Epithelial cell of proximal tubule (primary cell): ENCODE results near the gene FYTTD1. TPM values are rescaled to one million over a fixed set of nuclear protein-coding genes. Genes with fewer than 3 reads are reported as not detected.
"Not testable (repeated sequence)": the region's sequence is repeated elsewhere in the genome, so short reads cannot be mapped to it uniquely, and the experiment has no call there.

Source experiments
- DNase-seq: peaks from one replicate; pipeline ENCODE4 v3.0.0-alpha.2; 2011; ENCODE audit warnings: low read depth
- H3K4me3 ChIP-seq: 2 replicates; pipeline ENCODE4 v1.5.1; 2011; ENCODE audit warnings: low read depth, mild to moderate bottlenecking, low read length
- total RNA-seq: library from RNA; depleted of rRNA; stranded (reverse); fragments of >200 nt; gene quantifications from 2 replicates; pipeline ENCODE4 v1.2.3, GENCODE V29; 2015
- TF ChIP-seq, protein P1 (sequence below): conservative IDR thresholded peaks from 2 replicates; pipeline ENCODE4 v1.5.1; 2012; ENCODE audit warnings: low read depth, mild to moderate bottlenecking, low read length

Gene FYTTD1
- total RNA-seq, 1 donor from 2014 or later, result 21.0 TPM

GRCh38 chr3:197713477-197713822 is 36.2 kb upstream of the FYTTD1 start:
- no peak overlapping the region for H3K4me3 ChIP-seq
- TF ChIP-seq, protein P1, sequence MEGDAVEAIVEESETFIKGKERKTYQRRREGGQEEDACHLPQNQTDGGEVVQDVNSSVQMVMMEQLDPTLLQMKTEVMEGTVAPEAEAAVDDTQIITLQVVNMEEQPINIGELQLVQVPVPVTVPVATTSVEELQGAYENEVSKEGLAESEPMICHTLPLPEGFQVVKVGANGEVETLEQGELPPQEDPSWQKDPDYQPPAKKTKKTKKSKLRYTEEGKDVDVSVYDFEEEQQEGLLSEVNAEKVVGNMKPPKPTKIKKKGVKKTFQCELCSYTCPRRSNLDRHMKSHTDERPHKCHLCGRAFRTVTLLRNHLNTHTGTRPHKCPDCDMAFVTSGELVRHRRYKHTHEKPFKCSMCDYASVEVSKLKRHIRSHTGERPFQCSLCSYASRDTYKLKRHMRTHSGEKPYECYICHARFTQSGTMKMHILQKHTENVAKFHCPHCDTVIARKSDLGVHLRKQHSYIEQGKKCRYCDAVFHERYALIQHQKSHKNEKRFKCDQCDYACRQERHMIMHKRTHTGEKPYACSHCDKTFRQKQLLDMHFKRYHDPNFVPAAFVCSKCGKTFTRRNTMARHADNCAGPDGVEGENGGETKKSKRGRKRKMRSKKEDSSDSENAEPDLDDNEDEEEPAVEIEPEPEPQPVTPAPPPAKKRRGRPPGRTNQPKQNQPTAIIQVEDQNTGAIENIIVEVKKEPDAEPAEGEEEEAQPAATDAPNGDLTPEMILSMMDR, result no peak
- DNase-seq, result no peak

DNA sequence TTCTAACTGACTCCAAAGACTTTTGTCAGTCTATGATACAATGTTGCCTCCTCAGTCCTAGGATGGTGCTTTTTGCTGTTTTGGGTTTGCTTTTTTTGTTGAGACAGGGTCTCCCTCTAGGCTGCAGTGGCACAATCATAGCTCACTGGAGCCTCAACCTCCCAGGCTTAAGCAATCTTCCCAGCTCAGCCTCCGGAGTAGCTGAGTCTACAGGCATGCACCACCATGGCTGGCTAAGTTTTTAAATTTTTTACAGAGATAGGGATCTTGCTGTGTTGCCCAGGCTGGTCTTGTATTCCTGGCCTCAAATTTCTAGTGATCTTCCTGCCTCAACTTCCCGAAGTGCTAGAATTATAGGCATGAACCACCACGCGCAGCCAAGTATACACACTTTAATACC is 35.4 kb upstream of the FYTTD1 start:
- H3K4me3 ChIP-seq, result no peak overlapping the region
- no peak for DNase-seq
- TF ChIP-seq, protein P1, result no peak

- TF ChIP-seq, protein P1, result no peak
- peak; percentile 97 for DNase-seq
- H3K4me3 ChIP-seq, result no peak overlapping the region
These were observed 30.8 kb upstream of the FYTTD1 start for GRCh38 chr3:197718891-197719290.

GRCh38 chr3:197720694-197721093 is 29.0 kb upstream of the FYTTD1 start:
- TF ChIP-seq, protein P1, result no peak
- DNase-seq, result no peak
- no peak overlapping the region for H3K4me3 ChIP-seq

DNA sequence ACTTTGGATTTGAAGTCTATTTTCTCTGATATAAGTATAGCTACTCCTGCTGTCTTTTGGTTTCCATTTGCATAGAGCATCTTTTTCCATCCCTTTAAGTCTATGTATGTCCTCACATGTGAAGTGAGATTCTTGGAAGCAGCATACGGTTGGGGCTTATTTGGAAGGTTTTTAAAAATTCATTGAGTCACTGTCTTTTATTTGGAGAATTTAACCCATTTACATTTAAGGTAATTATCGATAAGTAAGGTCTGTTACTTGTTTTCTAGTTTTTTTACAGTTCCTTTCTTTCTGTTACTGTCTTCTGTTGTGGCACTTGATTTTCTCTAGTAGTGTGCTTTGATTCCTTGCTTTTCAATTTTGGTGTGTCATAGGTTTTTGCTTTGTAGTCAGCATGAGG is 26.9 kb upstream of the FYTTD1 start:
- no peak for DNase-seq
- no peak overlapping the region for H3K4me3 ChIP-seq
- TF ChIP-seq, protein P1, result no peak

DNA sequence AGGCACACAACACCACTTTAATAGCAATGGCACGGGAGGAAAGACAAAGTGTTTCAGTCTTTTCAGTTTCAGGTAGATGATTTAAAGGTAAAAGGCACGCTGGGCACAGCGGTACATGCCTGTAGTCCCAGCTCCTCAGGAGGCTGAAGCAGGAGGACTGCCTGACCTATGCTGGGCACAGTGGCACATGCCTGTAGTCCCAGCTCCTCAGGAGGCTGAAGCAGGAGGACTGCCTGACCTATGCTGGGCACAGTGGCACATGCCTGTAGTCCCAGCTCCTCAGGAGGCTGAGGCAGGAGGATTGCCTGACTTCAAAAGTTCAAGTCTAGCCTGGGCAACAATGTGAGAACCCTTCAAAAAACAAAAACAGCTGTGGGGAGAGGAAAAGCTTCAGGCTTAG is 21.8 kb upstream of the FYTTD1 start:
- H3K4me3 ChIP-seq, DNase-seq: not testable (repeated sequence)

GRCh38 chr3:197728487-197728886 is 21.2 kb upstream of the FYTTD1 start:
- TF ChIP-seq, protein P1, result no peak
- no peak for DNase-seq
- no peak overlapping the region for H3K4me3 ChIP-seq

GRCh38 chr3:197730200-197730599 is 19.5 kb upstream of the FYTTD1 start:
- TF ChIP-seq, protein P1, result no peak
- no peak for DNase-seq
- no peak overlapping the region for H3K4me3 ChIP-seq

DNA sequence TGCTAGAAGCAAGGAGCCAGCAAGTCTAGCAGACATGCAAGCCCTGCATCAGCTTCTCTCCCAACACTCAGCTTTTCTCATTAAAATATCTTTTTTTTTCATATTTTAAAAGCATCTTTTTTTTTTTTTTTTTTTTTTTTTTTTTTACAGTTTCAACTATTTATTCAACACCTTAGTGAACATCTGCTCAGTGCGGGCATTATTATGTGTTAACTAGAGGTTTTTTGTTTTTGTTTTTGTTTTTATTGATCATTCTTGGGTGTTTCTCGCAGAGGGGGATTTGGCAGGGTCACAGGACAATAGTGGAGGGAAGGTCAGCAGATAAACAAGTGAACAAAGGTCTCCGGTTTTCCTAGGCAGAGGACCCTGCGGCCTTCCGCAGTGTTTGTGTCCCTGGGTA is 18.9 kb upstream of the FYTTD1 start:
- not testable (repeated sequence) for DNase-seq, H3K4me3 ChIP-seq

DNA sequence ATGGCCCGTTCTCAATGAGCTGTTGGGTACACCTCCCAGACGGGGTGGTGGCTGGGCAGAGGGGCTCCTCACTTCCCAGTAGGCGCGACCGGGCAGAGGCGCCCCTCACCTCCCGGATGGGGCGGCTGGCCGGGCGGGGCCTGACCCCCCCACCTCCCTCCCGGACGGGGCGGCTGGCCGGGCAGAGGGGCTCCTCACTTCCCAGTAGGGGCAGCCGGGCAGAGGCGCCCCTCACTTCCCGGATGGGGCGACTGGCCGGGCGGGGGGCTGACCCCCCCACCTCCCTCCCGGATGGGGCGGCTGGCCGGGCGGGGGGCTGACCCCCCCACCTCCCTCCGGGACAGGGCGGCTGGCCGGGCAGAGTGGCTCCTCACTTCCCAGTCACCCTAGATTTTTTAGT is 18.2 kb upstream of the FYTTD1 start:
- DNase-seq, H3K4me3 ChIP-seq: not testable (repeated sequence)
